HG03066 (cell line): ENCODE measurements around the gene MBOAT1.
"Not testable (repeated sequence)": the region's sequence is repeated elsewhere in the genome, so short reads cannot be mapped to it uniquely, and the experiment has no call there.

Experiments used
- ATAC-seq: cut with Tn5 transposase; IDR thresholded peaks from one replicate; pipeline ENCODE4 v1.9.1; 2021; ENCODE audit warnings: low read depth; ENCODE audit not compliant: unreplicated experiment

The MBOAT1 gene

DNA sequence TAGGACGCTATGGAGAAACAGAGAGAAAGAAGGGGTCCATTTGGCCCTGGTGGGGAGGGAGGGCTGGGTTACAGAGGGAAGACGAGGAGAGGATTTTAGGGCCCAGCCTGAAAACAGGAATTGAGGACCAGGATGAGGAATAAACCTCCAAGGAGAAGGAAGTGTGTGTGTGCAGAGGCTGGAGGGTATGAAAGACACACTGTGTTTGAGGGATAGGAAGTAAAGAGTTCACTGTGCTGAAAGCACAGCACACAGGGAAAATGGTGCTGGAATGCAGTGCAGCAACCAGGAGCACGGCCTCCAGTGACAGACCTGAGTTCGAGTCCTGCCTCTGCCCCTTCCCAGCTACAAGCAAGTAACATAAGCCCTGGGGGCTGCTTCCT is 7.8 kb downstream of the MBOAT1 start:
- ATAC-seq = no peak

DNA sequence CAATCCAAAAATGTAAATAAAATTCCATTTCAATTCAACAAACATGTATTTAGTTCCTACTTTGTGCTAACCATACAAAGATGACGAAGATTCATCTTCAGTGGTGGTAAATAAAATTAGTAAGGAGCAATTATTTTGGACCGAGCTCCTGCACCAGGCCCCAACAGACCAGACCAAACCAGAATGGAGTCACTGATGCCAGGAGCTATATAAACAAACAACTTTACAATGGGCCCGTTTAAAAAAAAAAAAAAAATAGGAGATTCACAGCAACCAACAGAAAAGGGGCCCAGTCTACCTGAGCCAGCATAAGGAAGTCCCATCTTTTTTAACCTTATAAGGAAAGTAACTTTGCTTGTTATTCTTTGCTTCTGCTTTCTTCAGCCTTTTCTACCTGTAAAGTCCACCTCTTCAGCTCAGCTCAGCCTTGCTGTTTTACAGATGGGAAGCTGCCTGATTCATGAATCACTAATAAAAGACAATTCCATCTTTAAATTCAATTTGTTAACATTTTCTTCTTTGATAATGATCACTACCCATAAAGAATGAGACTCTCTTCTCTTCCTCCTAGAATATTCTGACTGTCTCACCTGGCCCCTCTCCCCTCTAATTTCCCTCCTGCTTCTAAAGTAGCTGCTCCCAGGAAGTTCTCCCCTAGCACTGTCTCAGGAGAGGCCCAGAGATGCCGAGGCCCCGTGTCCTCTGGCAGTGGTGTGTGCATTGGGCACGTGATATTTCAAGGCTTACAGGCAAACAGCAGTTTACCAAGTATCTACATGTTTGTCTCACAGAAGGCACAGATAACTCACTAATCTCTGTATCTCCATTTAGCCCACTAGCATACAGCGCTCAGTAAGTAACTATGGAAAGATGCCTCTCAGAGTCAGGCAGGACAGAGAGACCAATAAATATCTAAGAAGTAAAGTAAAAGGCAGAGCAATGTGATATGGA is 8.4 kb downstream of the MBOAT1 start:
- no peak for ATAC-seq

DNA sequence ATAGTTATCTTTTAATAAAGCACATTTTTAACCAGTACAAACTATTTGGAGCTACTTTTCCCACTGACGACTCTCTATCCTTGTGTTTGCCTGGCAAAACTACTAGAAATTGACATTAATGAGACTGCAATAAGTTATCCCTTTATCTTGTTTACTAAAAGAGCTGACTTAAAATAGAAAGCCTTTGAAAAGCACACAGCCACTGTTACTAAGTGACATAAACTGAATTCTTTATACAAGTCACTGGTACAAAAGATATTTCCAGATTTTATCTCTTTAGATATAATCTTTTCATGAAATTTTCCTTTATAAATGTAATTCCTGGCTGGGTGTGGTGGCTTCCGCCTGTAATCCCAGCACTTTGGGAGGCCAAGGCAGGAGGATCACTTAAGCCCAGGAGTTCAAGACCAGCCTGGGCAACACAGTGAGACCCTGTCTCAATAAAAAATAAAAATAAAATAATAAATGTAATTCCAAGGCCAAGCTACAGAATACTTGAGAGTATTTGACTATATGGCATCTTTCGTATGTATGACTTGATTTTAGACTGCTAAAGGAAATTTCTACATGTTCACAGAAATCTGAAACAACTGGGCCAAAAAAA is 9.5 kb downstream of the MBOAT1 start:
- no peak for ATAC-seq

DNA sequence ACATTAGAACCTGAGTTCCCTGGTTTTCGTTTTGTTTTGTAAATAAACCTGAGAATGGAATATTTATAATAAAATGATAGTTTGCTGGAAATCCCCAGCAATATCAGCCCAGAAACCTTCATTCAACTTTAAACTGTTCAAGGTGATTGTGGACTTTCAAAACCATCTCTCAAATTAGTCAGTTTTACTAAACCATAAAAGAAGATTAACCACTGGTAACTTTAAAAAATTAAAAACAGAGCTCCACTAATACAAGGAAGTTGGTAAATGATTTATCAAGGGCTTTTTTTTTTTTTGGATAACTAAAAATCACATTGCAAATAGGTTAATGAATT is 10.0 kb downstream of the MBOAT1 start:
- no peak for ATAC-seq

DNA sequence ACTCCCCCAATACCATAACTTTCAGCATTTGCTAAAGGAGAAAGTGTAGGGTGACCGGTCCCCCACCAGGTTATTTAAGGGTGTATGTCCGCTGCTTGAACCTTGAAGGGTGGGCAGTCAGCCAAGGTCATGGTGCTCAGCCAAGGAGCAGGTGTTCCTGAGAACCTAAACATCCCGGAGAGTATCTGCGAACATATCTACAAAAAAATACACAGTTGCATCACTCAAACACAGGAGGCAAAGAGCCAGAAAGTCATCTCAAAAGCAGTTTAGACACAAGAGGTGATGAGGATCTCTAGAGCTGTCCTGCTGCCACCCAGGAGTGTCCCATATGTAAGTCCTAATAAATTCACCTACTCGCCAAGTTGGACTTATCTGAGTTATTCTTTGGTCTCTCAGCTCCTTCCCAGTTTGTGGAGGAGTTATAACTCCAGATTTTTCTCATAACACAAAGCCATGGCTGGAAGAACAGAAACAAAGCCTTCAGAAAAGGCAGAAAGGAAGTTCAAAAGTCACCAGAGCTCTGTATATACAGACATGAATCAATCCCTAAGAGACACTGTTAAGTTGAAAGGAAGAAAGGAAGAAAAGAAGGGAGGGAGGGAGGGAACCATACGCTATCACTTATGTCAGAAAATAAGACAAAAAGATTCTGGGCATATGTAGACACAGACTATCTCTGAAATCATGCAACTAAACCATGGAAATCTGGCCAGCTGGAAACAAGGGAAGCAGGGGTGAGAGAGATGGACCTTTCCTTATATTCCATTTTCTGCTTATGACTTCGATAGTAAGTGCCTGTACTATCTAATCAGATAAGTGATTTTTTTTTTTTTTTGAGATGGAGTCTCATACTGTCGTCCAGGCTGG is 11.3 kb downstream of the MBOAT1 start:
- ATAC-seq = no peak

DNA sequence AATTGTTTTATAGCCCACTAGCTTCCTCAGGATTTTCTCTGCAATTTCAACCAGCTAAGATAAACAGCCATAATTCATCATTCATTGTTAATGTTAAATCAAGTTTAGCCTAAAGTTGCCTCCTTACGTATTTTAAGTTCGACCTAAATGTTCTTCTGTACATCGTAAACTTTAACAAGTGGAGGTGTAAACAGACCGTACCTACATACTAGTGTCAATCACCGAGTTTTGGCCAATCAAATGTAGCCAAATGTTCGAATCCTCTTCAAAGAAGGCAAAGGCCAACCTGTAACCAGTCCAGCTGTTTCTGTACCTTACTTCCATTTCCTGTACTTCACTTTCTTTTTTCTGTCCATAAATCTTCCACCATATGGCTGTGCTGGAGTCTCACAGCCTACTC is 13.5 kb downstream of the MBOAT1 start:
- no peak for ATAC-seq

DNA sequence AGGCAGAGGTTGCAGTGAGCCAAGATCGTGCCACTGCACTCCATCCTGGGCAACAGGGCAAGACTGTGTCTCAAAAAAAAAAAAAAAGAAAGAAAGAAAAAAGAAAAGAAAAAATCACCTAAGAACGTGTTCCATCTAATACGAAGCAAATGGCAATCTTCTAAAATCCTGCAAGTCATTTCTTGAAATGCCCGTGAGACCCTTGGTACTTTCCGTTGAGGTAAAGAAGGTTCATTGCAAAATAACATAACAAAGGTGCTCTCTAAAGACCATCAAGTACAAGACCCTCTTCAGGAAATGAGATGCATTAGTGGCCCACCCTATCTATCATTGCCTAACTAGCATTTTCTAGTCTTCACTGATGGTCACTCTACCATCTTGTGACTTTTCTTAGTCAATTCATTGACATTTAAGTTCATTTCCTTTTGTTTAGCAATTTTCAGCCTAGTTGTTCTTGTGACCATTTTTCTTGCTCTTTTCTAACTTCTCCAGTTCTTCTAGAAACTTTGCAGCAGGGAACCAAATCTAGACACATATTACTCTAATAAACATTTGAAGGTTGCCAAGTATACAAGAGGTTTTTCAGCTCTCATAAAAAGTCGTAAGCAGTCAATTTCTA is 14.0 kb downstream of the MBOAT1 start:
- ATAC-seq = no peak

DNA sequence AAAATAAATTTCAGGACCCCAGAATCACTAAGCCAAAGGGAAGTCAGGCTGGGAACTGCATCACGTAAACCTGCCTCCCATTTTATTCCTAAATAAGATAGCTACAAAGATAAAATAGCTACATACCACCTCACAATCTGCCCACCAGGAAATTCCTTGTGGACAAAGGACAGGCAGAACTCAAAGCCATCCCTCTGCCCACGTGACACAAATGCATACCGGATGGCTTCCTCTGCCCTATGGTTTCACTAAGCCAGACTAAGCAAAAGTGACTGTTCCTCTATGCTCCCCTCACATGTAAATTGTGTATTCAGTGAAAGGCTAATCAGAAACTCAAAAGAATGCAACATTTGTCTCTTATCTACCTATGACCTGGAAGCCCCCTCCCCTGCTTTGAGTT is 15.0 kb downstream of the MBOAT1 start:
- no peak for ATAC-seq

DNA sequence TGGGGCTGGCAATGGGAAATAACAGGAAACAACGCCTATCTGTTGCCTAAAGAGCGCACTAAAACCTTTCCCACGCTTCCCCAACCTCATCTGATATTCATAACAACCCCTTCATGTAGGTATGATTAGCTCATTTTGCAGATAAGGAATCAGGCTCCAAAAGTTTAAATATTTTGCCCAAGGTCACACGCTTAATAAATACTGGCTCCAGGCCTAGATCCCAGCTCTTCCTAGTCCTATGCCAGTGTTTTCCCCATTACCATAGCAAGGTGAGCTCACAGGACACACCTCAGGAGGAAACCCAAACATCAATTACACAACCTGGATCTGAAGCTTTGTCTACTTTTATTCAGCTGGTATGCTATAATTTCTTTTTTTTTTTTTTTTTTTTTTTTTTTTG is 19.6 kb downstream of the MBOAT1 start:
- no peak for ATAC-seq

DNA sequence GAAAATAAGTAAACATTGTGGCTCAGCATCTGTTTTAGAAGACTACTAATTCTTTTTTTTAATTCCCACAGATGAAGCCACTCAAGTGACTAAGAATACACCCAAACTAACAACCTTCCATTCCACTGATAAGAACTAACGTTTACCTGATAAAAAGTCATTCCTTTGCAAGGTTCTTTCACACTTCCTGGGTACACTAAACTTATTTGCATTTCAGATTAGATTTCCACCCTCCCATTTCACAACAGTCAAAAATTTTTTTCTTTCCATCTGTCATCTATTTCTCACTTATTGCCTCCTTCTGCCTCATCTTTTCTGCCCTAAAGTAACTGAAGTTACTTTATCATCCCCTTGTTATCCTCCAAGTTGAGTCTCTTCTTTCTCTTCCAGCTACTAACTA is 20.3 kb downstream of the MBOAT1 start:
- ATAC-seq = no peak

DNA sequence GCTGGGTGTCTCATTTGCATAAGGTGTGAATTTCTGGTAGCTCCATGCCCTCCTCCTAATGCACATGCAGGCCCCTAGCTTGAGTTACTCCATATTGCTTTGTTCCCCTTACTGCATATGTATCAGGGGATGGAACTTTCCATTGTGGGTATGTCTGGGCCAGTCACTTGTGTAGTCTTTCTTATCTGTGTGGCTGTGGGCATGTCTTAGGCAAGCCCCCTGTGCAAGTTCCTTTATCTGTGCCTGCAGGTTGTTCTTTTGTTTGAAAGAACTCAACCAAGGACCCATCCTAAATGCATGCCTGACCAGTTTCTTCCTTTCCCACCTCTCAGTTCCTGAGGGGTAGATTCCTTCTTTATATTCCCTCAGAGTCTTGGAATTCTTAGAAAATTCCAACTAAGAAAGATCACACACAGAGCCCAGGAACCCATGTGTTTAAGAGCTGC is 23.6 kb downstream of the MBOAT1 start:
- ATAC-seq = no peak

DNA sequence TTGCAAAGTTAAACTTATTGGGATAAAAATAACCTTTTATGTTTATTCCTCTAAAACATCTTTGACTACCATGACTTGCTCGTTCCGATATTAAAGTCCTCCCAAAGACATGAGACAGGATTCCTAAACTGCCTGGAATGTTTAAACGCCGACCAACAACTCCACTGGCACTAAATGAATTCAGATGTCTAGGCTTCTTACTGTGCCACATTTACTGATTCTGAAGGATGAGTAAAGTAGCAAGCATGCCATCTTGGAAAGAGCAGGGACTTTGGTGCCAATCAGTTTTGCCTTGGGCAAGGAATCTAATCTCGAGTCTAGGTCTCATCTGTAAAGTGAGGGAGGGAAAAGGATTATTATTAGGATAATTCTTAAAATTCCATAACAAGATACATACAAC is 25.3 kb downstream of the MBOAT1 start:
- ATAC-seq = no peak

DNA sequence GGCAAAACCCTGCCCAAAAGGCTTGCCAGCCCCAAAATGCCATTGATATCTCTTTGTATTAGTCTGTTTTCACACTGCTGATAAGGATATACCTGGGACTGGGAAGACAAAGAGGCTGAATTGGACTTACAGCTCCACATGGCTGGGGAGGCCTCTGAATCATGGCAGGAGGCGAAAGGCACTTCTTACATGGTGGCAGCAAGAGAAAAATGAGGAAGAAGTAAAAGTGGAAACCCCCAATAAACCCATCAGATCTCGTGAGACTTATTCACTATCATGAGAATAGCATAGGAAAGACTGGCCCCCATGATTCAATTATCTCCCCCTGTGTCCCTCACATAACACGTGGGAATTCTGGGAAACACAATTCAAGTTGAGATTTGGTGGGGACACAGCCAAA is 28.6 kb downstream of the MBOAT1 start:
- ATAC-seq = no peak

DNA sequence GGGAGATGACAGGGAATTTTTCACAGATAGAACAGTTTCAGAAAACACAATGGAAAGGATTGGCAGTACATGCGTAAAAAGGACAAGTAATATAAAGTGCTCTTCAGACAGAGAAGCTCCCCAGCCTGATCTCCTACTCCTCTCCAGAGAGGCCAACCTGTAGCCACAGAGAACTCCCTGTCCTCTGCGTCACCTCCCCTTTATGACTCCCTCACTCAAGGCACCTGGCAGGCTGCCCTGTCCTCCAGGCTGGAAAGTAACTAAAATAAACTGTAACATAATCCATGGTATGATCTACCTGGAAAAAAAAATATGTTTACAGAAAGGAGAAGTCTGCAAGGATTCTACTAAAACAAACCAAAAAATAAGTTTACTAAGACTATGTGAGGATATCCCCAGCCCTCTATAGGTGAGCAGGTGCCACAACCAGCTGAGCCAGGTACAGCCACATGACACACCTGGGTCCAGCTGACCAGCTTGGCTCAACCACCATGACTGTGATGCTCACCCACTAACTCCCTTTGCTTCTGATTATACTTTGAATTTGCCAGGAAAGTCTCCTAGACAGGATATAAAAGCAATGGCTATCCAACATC is 29.2 kb downstream of the MBOAT1 start:
- ATAC-seq = no peak

DNA sequence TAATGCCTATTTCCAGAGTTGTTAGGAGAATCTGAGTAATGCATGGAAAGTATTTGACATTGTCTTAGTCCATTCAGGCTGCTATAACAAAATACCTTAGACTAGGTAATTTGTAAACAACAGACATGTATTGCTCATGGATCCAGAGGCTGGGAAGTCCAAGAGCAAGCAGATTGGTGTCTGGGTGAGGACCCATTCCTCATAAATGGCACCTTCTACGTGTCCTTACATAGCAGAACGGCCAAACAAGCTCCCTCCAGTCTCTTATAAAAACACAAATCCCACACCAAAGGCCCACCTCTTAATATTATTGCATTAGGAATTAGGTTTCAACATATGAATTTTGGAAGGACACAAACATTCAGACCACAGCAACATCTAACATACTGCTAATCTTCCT is 30.2 kb downstream of the MBOAT1 start:
- no peak for ATAC-seq

DNA sequence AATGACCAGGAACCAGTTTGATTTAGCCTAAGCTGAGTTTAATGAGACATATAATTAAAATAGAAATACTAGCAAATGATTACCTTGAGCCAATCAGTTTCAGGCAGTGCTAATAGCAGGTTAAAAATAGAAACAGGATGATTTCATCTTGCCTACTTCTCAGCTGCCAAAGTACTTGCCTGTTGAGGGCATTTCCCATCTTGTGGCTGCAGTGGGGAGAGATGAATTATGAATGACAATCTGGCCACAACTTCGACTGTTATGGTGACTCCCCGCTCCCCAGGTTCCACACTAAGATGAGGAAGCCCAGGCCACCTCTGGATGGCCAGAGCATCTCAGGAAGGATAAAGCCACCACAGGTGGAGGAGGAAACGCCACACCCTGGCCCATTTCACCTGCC is 31.3 kb downstream of the MBOAT1 start:
- ATAC-seq = peak; percentile 66

DNA sequence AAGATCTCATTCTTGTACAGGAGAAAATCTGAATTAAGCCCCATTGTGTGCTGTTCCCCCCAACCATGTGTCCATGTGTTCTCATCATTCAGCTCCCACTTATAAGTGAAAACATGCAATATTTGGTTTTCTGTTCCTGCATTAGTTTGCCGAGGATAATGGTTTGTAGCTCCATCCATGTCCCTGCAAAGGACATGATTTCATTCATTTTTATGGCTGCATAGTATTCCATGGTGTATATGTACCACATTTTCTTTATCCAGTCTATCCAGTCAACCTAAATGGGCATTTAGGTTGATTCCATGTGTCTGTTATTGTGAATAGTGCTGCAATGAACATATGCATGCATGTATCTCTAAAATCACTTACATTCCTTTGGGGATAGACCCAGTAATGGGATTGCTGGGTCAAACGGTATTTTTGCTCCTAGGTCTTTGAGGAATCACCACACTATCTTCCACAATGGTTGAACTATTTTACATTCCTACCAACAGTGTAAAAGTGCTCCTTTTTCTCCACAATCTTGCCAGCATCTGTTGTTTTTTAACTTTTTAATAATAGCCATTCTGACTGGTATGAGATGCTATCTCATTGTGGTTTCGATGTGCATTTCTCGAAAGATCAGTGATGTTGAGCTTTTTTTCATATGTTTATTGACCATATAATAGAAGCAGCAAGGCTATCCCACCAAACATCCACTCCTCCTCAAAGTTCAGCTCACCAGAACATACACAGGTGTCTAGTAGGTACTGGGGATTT is 32.8 kb downstream of the MBOAT1 start:
- not testable (repeated sequence) for ATAC-seq

DNA sequence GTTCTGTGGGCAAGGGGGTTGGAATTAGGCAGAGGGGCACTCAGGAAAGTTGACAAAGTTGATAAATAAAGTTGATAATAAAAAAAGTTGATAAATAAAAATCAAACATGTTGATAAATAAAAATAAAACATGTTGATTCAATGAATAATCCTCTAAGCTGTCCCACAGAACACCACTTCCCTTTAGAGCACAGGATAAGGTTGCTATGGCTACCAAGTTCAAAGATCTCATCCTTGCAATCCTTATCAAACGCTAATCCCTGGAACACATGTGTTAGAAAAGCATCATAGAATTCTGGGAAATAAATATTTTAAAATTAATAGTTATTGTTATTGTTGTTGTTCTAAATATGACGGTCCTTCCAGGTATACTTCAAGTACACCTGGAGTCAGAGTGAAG is 33.9 kb downstream of the MBOAT1 start:
- no peak for ATAC-seq

DNA sequence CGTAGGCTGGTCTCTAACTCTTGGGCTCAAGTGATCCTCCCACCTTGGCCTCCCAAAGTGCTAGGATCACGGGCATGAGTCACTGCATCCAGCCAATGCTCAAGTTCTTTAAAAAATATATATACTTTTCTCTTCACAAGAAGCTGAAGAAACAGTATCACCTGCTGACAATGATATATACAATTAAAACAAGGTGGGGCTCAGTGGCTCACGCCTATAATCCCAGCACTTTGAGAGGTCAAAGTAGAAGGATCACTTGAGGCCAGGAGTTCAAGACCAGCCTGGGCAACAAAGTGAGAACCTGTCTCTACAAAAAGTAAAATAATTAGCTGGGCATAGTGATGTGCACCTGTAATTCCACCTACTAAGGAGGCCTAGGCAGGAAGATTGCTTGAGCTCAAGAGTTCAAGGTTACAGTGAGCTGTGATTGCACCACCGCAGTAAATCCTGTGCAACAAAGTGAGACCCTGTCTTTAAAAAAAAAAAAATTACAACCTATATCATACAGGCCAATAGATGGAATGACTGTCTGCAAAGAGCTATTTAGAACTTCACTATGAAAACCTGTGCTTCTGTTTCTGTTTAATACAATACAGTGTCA is 36.4 kb downstream of the MBOAT1 start:
- ATAC-seq = no peak
